HEK293T (cell line): ENCODE results near the gene ARRDC3.

Source experiments
- ARNT ChIP-seq: fragments of 450-650 bp; IDR thresholded peaks from 2 replicates; pipeline ENCODE4 v1.6.1; 2017; ENCODE audit warnings: mild to moderate bottlenecking
- CTBP1 ChIP-seq: fragments of 450-650 bp; IDR thresholded peaks from 2 replicates; pipeline ENCODE4 v1.6.1; 2016; ENCODE audit warnings: borderline replicate concordance
- FOXA1 ChIP-seq: fragments of 450-650 bp; IDR thresholded peaks from 2 replicates; pipeline ENCODE4 v1.6.1; 2016; ENCODE audit warnings: mild to moderate bottlenecking
- FOXK2 ChIP-seq: fragments of 450-650 bp; IDR thresholded peaks from 2 replicates; pipeline ENCODE4 v1.6.1; 2016; ENCODE audit warnings: mild to moderate bottlenecking
- FOXM1 ChIP-seq: fragments of 450-650 bp; IDR thresholded peaks from 2 replicates; pipeline ENCODE4 v1.6.1; 2017; ENCODE audit warnings: mild to moderate bottlenecking, borderline replicate concordance
- HDGF ChIP-seq: fragments of 450-650 bp; IDR thresholded peaks from 2 replicates; pipeline ENCODE4 v1.6.1; 2017; ENCODE audit warnings: antibody characterized with exemption, borderline replicate concordance
- L3MBTL2 ChIP-seq: fragments of 450-650 bp; conservative IDR thresholded peaks from 2 replicates; pipeline ENCODE4 v1.6.1; 2016; ENCODE audit warnings: mild to moderate bottlenecking
- PKNOX1 ChIP-seq: fragments of 450-650 bp; IDR thresholded peaks from 2 replicates; pipeline ENCODE4 v1.6.1; 2016
- SP1 ChIP-seq: fragments of 450-650 bp; IDR thresholded peaks from 2 replicates; pipeline ENCODE4 v1.6.1; 2017
- SUZ12 ChIP-seq: fragments of 450-650 bp; IDR thresholded peaks from 2 replicates; pipeline ENCODE4 v1.6.1; 2016; ENCODE audit warnings: mild to moderate bottlenecking
- TARDBP ChIP-seq: fragments of 450-650 bp; IDR thresholded peaks from 2 replicates; pipeline ENCODE4 v1.6.1; 2016
- ZNF384 ChIP-seq: fragments of 450-650 bp; IDR thresholded peaks from 2 replicates; pipeline ENCODE4 v1.6.1; 2016

- TF ChIP-seq SUZ12: no peak
- TF ChIP-seq FOXM1: no peak
- TF ChIP-seq CTBP1: no peak
- no peak for TF ChIP-seq TARDBP
- TF ChIP-seq L3MBTL2: no peak
- no peak for TF ChIP-seq SP1
- TF ChIP-seq FOXK2: no peak
- TF ChIP-seq HDGF: no peak
- TF ChIP-seq ARNT: no peak
- no peak for TF ChIP-seq PKNOX1
- TF ChIP-seq FOXA1: no peak
- no peak for TF ChIP-seq ZNF384
These were observed 9.5 kb downstream of the ARRDC3 start for GRCh38 chr5:91373600-91373999.
